Measurements from ENCODE around the gene TNIP2. TPM values are rescaled to one million over a fixed set of nuclear protein-coding genes. Genes with fewer than 3 reads are reported as not detected.
A peak's percentile ranks its signal among the peaks of the same experiment; 100 is the strongest.

Gene TNIP2
- total and polyA plus RNA-seq, 2 of the 13 experiments (the other 11 are each of a cell fraction or from before 2014, with no cell fraction given), result 25.6 to 38.0 TPM

- TF ChIP-seq POGK (CRISPR knock-in tag; conservative IDR thresholded peaks at IDR 0.05) (peak; percentile 90), ZNF878 (CRISPR knock-in tag; IDR thresholded peaks at IDR 0.05) (peak; percentile 48; the same call in 1 of the 2 replicates), ZNF24 (IDR thresholded peaks at IDR 0.05) (no peak), JDP2 (CRISPR knock-in tag; IDR thresholded peaks at IDR 0.05; ENCODE audit: borderline replicate concordance) (peak; percentile 42; the same call in 1 of the 2 replicates), ATF7-NPFF (CRISPR knock-in tag; IDR thresholded peaks at IDR 0.05; ENCODE audit: low read depth) (peak; percentile 87), RBM22 (optimal IDR thresholded peaks at IDR 0.05; ENCODE audit: low read length) (no peak), ZNF776 (CRISPR knock-in tag; IDR thresholded peaks at IDR 0.05) (peak; percentile 86; the same call in 1 of the 2 replicates), ZNF263 (CRISPR knock-in tag; IDR thresholded peaks at IDR 0.05) (peak; percentile 51; the same call in 1 of the 2 replicates), PAWR (CRISPR knock-in tag; IDR thresholded peaks at IDR 0.05; ENCODE audit: borderline replicate concordance) (no peak), BORCS8-MEF2B (CRISPR knock-in tag; IDR thresholded peaks at IDR 0.05) (peak; percentile 96), ZNF772 (CRISPR knock-in tag; IDR thresholded peaks at IDR 0.05) (peak; percentile 33; the same call in 1 of the 2 replicates), SP1 (IDR thresholded peaks at IDR 0.05) (no peak), SP1 (CRISPR knock-in tag; IDR thresholded peaks at IDR 0.05) (peak; percentile 83), ATF2 (CRISPR knock-in tag; IDR thresholded peaks at IDR 0.05) (peak; percentile 67; the same call in 1 of the 2 replicates), ZNF225 (CRISPR knock-in tag; IDR thresholded peaks at IDR 0.05) (no peak; the same call in 1 of the 2 replicates), JUNB (CRISPR knock-in tag; IDR thresholded peaks at IDR 0.05; ENCODE audit: borderline replicate concordance) (no peak), SAP130 (CRISPR knock-in tag; IDR thresholded peaks at IDR 0.05; ENCODE audit: low read depth) (peak; percentile 86), NFKB2 (CRISPR knock-in tag; IDR thresholded peaks at IDR 0.05; ENCODE audit: borderline replicate concordance) (peak; percentile 65)
- TF ChIP-seq, protein P1, sequence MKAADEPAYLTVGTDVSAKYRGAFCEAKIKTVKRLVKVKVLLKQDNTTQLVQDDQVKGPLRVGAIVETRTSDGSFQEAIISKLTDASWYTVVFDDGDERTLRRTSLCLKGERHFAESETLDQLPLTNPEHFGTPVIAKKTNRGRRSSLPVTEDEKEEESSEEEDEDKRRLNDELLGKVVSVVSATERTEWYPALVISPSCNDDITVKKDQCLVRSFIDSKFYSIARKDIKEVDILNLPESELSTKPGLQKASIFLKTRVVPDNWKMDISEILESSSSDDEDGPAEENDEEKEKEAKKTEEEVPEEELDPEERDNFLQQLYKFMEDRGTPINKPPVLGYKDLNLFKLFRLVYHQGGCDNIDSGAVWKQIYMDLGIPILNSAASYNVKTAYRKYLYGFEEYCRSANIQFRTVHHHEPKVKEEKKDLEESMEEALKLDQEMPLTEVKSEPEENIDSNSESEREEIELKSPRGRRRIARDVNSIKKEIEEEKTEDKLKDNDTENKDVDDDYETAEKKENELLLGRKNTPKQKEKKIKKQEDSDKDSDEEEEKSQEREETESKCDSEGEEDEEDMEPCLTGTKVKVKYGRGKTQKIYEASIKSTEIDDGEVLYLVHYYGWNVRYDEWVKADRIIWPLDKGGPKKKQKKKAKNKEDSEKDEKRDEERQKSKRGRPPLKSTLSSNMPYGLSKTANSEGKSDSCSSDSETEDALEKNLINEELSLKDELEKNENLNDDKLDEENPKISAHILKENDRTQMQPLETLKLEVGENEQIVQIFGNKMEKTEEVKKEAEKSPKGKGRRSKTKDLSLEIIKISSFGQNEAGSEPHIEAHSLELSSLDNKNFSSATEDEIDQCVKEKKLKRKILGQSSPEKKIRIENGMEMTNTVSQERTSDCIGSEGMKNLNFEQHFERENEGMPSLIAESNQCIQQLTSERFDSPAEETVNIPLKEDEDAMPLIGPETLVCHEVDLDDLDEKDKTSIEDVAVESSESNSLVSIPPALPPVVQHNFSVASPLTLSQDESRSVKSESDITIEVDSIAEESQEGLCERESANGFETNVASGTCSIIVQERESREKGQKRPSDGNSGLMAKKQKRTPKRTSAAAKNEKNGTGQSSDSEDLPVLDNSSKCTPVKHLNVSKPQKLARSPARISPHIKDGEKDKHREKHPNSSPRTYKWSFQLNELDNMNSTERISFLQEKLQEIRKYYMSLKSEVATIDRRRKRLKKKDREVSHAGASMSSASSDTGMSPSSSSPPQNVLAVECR (CRISPR knock-in tag; IDR thresholded peaks at IDR 0.05; ENCODE audit: borderline replicate concordance), result 0 out of 2 replicates have a peak, but pooled peaks have one; percentile 63
Measured at GRCh38 chr4:2792711-2793585, 36.8 kb upstream of the TNIP2 start, which contains the start of gene SH3BP2 (continued).
